Right lung (tissue), 5 donors: ENCODE results near the gene C12orf76. TPM values are rescaled to one million over a fixed set of nuclear protein-coding genes. Genes with fewer than 3 reads are reported as not detected.
"Not testable (repeated sequence)": the region's sequence is repeated elsewhere in the genome, so short reads cannot be mapped to it uniquely, and the experiment has no call there.

Source experiments
- DNase-seq, 2 donors: peaks; one replicate each; pipeline ENCODE4 v3.0.0-alpha.2; 2013
- polyA plus RNA-seq, 5 donors: library from polyadenylated mRNA; unstranded; fragments of 120-200 nt; gene quantifications; one replicate each; pipeline versions ENCODE4 v1.2.1 to v1.2.3, GENCODE V29; 2013; ENCODE audit warnings: inconsistent platforms in 1 of 5, low replicate concordance in 1 of 5; ENCODE audit not compliant: insufficient read length in 5 of 5, insufficient read depth in 1 of 5

Gene C12orf76
- polyA plus RNA-seq, 5 donors: 32.3 to 38.3 (median 36.0) TPM

- no peak for DNase-seq
Observed at GRCh38 chr12:110028323-110028722, 20.0 kb downstream of the C12orf76 start.

- no peak for DNase-seq
Observed at GRCh38 chr12:110024051-110024450, 24.3 kb downstream of the C12orf76 start.

GRCh38 chr12:110023059-110023980 is 25.0 kb downstream of the C12orf76 start:
- DNase-seq: peak in 1 of 2 donors; percentile 63

- DNase-seq: no peak
Observed at GRCh38 chr12:110020956-110021355, 27.4 kb downstream of the C12orf76 start.

- no peak for DNase-seq
Observed at GRCh38 chr12:110015132-110015531, 33.2 kb downstream of the C12orf76 start.

- DNase-seq: no peak
Observed at GRCh38 chr12:110012659-110013058, 35.7 kb downstream of the C12orf76 start.

- DNase-seq: no peak
Observed at GRCh38 chr12:110012137-110012536, 36.2 kb downstream of the C12orf76 start.

GRCh38 chr12:110010853-110011723 is 37.2 kb downstream of the C12orf76 start:
- DNase-seq: no peak

- DNase-seq: not testable (repeated sequence)
Observed at GRCh38 chr12:110008681-110009398, 39.5 kb downstream of the C12orf76 start.

- DNase-seq: no peak
Observed at GRCh38 chr12:110007881-110008280, 40.4 kb downstream of the C12orf76 start.

- DNase-seq: no peak
Observed at GRCh38 chr12:110006115-110006514, 42.2 kb downstream of the C12orf76 start.

- no peak for DNase-seq
Observed at GRCh38 chr12:110005319-110005973, 42.9 kb downstream of the C12orf76 start.

- DNase-seq: no peak
Observed at GRCh38 chr12:110004598-110004997, 43.7 kb downstream of the C12orf76 start.

GRCh38 chr12:110002676-110003515 is 45.4 kb downstream of the C12orf76 start:
- DNase-seq: no peak

- DNase-seq: no peak
Observed at GRCh38 chr12:110001596-110001995, 46.7 kb downstream of the C12orf76 start.

- DNase-seq: no peak
Observed at GRCh38 chr12:109999983-110000505, 48.3 kb downstream of the C12orf76 start.

- DNase-seq: no peak
Observed at GRCh38 chr12:109999649-109999971, 48.7 kb downstream of the C12orf76 start.

GRCh38 chr12:109998904-109999648 is 49.2 kb downstream of the C12orf76 start, which contains the start of gene ANKRD13A:
Gene ANKRD13A, plus strand, starts transcription at chr12:109999430. Its CDS starts 259 bp downstream, at chr12:109999689.
- DNase-seq: peak; percentile 94 to 95

GRCh38 chr12:109998241-109998903 is 50.0 kb downstream of the C12orf76 start:
- DNase-seq: no peak
